Right renal cortex interstitium (tissue), 3 donors: Measurements from ENCODE around the gene KRTAP10-2. TPM values are rescaled to one million over a fixed set of nuclear protein-coding genes. Genes with fewer than 3 reads are reported as not detected.
"Not testable (repeated sequence)": the region's sequence is repeated elsewhere in the genome, so short reads cannot be mapped to it uniquely, and the experiment has no call there.

Experiments
- DNase-seq, 3 donors: peaks; one replicate each; pipeline ENCODE4 v3.0.0-alpha.2; 2013; ENCODE audit warnings: low read depth in 3 of 3, low spot score in 2 of 3
- polyA plus RNA-seq, 3 donors: library from polyadenylated mRNA; unstranded; fragments of 120-200 nt; gene quantifications; one replicate each; pipeline ENCODE4 v1.2.1, GENCODE V29; 2013; ENCODE audit not compliant: insufficient read length in 3 of 3

Gene KRTAP10-2
- polyA plus RNA-seq = not detected

- DNase-seq = no peak
Observed at GRCh38 chr21:44551340-44551961, at the start of gene KRTAP10-2. TSS of gene KRTAP10-2 (minus strand) at chr21:44551505. CDS start at chr21:44551458, 47 bp downstream.

GRCh38 chr21:44601091-44601490 lies 49.8 kb upstream of the KRTAP10-2 start:
- not testable (repeated sequence) for DNase-seq

- not testable (repeated sequence) for DNase-seq
Observed at GRCh38 chr21:44600118-44600978, 49.0 kb upstream of the KRTAP10-2 start, which contains the start of gene KRTAP10-7. TSS of gene KRTAP10-7 (plus strand) at chr21:44600597. CDS start at chr21:44600622, 25 bp downstream.

- no peak for DNase-seq
Observed at GRCh38 chr21:44599264-44600029, 48.1 kb upstream of the KRTAP10-2 start.

GRCh38 chr21:44598061-44598460 lies 46.8 kb upstream of the KRTAP10-2 start:
- no peak for DNase-seq

- DNase-seq = no peak
Observed at GRCh38 chr21:44596068-44596725, 44.9 kb upstream of the KRTAP10-2 start.

GRCh38 chr21:44595524-44595923 lies 44.2 kb upstream of the KRTAP10-2 start:
- DNase-seq = no peak

- no peak for DNase-seq
Observed at GRCh38 chr21:44594406-44594916, 43.2 kb upstream of the KRTAP10-2 start.

GRCh38 chr21:44593598-44594405 lies 42.5 kb upstream of the KRTAP10-2 start:
- no peak for DNase-seq

GRCh38 chr21:44592446-44593311 lies 41.4 kb upstream of the KRTAP10-2 start, which contains the start of gene KRTAP10-6:
TSS of gene KRTAP10-6 (minus strand) at chr21:44592505. CDS start at chr21:44592484, 21 bp downstream.
- DNase-seq = no peak

GRCh38 chr21:44591801-44592130 lies 40.5 kb upstream of the KRTAP10-2 start:
- not testable (repeated sequence) for DNase-seq

GRCh38 chr21:44590897-44591800 lies 39.8 kb upstream of the KRTAP10-2 start:
- not testable (repeated sequence) for DNase-seq

- no peak for DNase-seq
Observed at GRCh38 chr21:44590311-44590721, 39.0 kb upstream of the KRTAP10-2 start.

- DNase-seq = no peak
Observed at GRCh38 chr21:44589586-44590305, 38.4 kb upstream of the KRTAP10-2 start.

GRCh38 chr21:44589094-44589493 lies 37.8 kb upstream of the KRTAP10-2 start:
- no peak for DNase-seq

GRCh38 chr21:44585892-44586291 lies 34.6 kb upstream of the KRTAP10-2 start:
- DNase-seq = no peak

GRCh38 chr21:44583800-44584147 lies 32.5 kb upstream of the KRTAP10-2 start:
- DNase-seq = no peak
